Measurements from ENCODE around the gene LACTB. TPM values are rescaled to one million over a fixed set of nuclear protein-coding genes. Genes with fewer than 3 reads are reported as not detected.

The LACTB gene, protein sequence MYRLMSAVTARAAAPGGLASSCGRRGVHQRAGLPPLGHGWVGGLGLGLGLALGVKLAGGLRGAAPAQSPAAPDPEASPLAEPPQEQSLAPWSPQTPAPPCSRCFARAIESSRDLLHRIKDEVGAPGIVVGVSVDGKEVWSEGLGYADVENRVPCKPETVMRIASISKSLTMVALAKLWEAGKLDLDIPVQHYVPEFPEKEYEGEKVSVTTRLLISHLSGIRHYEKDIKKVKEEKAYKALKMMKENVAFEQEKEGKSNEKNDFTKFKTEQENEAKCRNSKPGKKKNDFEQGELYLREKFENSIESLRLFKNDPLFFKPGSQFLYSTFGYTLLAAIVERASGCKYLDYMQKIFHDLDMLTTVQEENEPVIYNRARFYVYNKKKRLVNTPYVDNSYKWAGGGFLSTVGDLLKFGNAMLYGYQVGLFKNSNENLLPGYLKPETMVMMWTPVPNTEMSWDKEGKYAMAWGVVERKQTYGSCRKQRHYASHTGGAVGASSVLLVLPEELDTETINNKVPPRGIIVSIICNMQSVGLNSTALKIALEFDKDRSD
- total RNA-seq (2022; extraction: Qiagen RNA extraction; ENCODE audit: low read depth): 20.4 to 41.9 TPM (median 27.6 TPM) in 5 replicates

DNA sequence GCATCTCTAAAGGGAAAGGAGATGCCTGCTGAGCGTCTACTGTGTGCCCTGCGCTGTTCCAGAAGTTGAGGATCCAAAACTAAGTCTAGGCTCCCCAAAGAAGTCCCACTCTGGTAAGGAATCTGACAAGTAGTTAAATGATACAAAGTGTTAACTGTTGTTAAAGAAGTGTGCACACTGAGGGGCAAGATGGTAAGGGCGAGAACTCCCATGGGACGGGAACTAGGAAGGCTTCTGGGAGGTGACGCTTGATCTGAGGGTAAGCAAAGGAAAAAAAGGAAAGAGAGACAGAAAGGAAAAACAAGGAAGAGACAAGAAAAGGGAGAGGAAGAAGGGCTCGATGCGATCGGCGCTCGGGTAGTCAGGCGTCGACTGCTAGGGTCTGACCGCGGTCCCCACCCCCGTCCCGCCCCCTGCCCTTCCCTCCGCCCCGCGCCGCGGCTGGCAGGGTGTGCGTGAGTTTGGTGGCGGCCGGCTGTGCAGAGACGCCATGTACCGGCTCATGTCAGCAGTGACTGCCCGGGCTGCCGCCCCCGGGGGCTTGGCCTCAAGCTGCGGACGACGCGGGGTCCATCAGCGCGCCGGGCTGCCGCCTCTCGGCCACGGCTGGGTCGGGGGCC is at the start of gene LACTB:
TSS of gene LACTB (plus strand) at position 480 of the 620 bp plus-strand sequence. CDS start at position 491, 11 bp downstream.

GRCh38 chr15:63157118-63157843 is 35.6 kb downstream of the LACTB start, which contains the start of gene RPS27L:
TSS of gene RPS27L (minus strand) at chr15:63157477. CDS start at chr15:63157405, 72 bp downstream.

GRCh38 chr15:63188926-63189871 is 67.5 kb downstream of the LACTB start, which contains the start of gene RAB8B:
TSS of gene RAB8B (plus strand) at chr15:63189606. CDS start at chr15:63189625, 19 bp downstream.

Other genes with a start within 250 kb of the LACTB start
- gene TPM1, start 79.1 kb upstream of the LACTB start, total RNA-seq (2022; extraction: Qiagen RNA extraction; ENCODE audit: low read depth): 408 to 508 TPM (median 459 TPM) in 5 replicates
- 367 to 576 TPM (median 380 TPM) in 5 replicates for gene RPS27L, start 35.6 kb downstream of the LACTB start, total RNA-seq (2022; extraction: Qiagen RNA extraction; ENCODE audit: low read depth)
- gene RAB8B, start 67.7 kb downstream of the LACTB start, total RNA-seq (2022; extraction: Qiagen RNA extraction; ENCODE audit: low read depth): 9.5 to 17.7 TPM (median 12.3 TPM) in 5 replicates
- 15.4 to 25.8 TPM (median 20.3 TPM) in 5 replicates for gene APH1B, start 155.7 kb downstream of the LACTB start, total RNA-seq (2022; extraction: Qiagen RNA extraction; ENCODE audit: low read depth)

Measured in A549 treated with ZK216348 at 1 μM for 4 hours (cell line).